Osteoblast (primary cell): ENCODE results near the gene PRM1. TPM values are rescaled to one million over a fixed set of nuclear protein-coding genes. Genes with fewer than 3 reads are reported as not detected.
"Not testable (repeated sequence)": the region's sequence is repeated elsewhere in the genome, so short reads cannot be mapped to it uniquely, and the experiment has no call there.

ENCODE experiments used
- DNase-seq: peaks from one replicate; pipeline ENCODE4 v3.0.0; 2011; ENCODE audit warnings: low spot score, mixed read lengths; ENCODE audit not compliant: insufficient read length; ENCODE audit errors: missing footprints
- H2AFZ ChIP-seq: 2 replicates; pipeline ENCODE4 v1.6.0; 2011; ENCODE audit warnings: mild to moderate bottlenecking, low read length
- H3K27ac ChIP-seq: 2 replicates; pipeline ENCODE4 v1.5.1; 2011; ENCODE audit warnings: mild to moderate bottlenecking, low read depth, low read length, moderate library complexity
- H3K27me3 ChIP-seq: 2 replicates; pipeline ENCODE4 v1.6.0; 2012; ENCODE audit warnings: mild to moderate bottlenecking, control low read depth, inconsistent platforms, low read length, moderate library complexity; ENCODE audit not compliant: insufficient read depth
- H3K36me3 ChIP-seq: 2 replicates; pipeline ENCODE4 v1.5.1; 2011; ENCODE audit warnings: mild to moderate bottlenecking, low read length, control low read depth, moderate library complexity; ENCODE audit not compliant: insufficient read depth
- H3K4me1 ChIP-seq: 2 replicates; pipeline ENCODE4 v1.5.1; 2011; ENCODE audit warnings: mild to moderate bottlenecking, low read length, control low read depth, moderate library complexity; ENCODE audit not compliant: insufficient read depth
- H3K4me2 ChIP-seq: 2 replicates; pipeline ENCODE4 v1.6.0; 2011; ENCODE audit warnings: mild to moderate bottlenecking, low read length; ENCODE audit not compliant: insufficient read depth
- H3K4me3 ChIP-seq: fragments of 200-600 bp; sonication (generic); 3 replicates; pipeline ENCODE4 v1.5.1; 2012; ENCODE audit warnings: mild to moderate bottlenecking, low read length, inconsistent platforms; ENCODE audit not compliant: insufficient read depth
- H3K79me2 ChIP-seq: 2 replicates; pipeline ENCODE4 v1.6.0; 2012; ENCODE audit warnings: mild to moderate bottlenecking, low read length, control low read depth, inconsistent platforms; ENCODE audit not compliant: insufficient read depth
- H3K9me3 ChIP-seq: 2 replicates; pipeline ENCODE4 v1.5.1; 2011; ENCODE audit warnings: low read depth, low read length, control low read depth
- H4K20me1 ChIP-seq: 2 replicates; pipeline ENCODE4 v1.6.0; 2012; ENCODE audit warnings: mild to moderate bottlenecking, low read length, control low read depth; ENCODE audit not compliant: insufficient read depth
- total RNA-seq: library from RNA; depleted of rRNA; stranded (reverse); fragments of >200 nt; gene quantifications from 2 replicates; pipeline ENCODE4 v1.2.3, GENCODE V29; 2012
- TF ChIP-seq, protein P1 (sequence below): IDR thresholded peaks from 2 replicates; pipeline ENCODE4 v1.5.1; 2011; ENCODE audit warnings: mild to moderate bottlenecking, low read depth, low read length, moderate library complexity; ENCODE audit errors: extremely low read depth

The PRM1 gene
- total RNA-seq, 1 donor = not detected

DNA sequence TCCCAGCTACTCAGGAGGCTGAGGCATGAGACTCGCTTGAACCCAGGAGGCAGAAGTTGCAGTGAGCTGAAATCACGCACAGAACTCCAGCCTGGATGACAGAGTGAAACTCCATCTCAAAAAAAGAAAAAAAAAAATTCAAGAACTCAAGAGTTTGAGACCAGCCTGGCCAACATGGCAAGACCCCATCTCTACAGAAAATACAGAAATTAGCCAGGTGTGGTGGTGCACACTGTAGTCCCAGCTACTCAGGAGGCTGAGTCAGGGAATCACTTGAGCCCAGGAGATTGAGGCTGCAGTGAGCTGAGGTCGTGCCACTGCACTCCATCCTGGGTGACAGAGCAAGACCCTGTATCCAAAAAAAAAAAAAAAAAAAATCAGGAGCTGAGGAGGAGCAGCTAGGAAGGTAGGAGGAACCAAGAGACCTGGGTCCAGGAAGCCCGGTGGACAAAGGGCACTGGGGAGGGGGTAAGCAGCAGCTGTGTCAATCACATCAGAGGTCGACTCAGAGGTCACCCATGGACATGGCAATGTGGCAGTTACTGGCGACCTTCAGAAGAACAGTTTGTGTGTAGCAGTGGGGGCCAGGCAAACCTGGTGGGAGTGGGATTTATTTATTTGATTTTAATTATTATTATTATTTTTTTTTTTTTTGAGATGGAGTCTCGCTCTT lies 11.1 kb upstream of the PRM1 start:
- Histone ChIP-seq H2AFZ (no peak overlapping the region), H3K4me1 (peaks cover 7% of the 10 kb centered on the region), H3K36me3 (no peaks in the 10 kb centered on the region), H3K27me3 (peaks cover 24% of the 10 kb centered on the region), H3K4me2 (no peak overlapping the region), H3K4me3 (no peak overlapping the region), H3K27ac (no peak overlapping the region), H4K20me1 (no peaks in the 10 kb centered on the region), H3K9me3 (no peaks in the 10 kb centered on the region), H3K79me2 (no peaks in the 10 kb centered on the region)
- DNase-seq = peak; percentile 54
- TF ChIP-seq, protein P1, sequence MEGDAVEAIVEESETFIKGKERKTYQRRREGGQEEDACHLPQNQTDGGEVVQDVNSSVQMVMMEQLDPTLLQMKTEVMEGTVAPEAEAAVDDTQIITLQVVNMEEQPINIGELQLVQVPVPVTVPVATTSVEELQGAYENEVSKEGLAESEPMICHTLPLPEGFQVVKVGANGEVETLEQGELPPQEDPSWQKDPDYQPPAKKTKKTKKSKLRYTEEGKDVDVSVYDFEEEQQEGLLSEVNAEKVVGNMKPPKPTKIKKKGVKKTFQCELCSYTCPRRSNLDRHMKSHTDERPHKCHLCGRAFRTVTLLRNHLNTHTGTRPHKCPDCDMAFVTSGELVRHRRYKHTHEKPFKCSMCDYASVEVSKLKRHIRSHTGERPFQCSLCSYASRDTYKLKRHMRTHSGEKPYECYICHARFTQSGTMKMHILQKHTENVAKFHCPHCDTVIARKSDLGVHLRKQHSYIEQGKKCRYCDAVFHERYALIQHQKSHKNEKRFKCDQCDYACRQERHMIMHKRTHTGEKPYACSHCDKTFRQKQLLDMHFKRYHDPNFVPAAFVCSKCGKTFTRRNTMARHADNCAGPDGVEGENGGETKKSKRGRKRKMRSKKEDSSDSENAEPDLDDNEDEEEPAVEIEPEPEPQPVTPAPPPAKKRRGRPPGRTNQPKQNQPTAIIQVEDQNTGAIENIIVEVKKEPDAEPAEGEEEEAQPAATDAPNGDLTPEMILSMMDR = no peak

DNA sequence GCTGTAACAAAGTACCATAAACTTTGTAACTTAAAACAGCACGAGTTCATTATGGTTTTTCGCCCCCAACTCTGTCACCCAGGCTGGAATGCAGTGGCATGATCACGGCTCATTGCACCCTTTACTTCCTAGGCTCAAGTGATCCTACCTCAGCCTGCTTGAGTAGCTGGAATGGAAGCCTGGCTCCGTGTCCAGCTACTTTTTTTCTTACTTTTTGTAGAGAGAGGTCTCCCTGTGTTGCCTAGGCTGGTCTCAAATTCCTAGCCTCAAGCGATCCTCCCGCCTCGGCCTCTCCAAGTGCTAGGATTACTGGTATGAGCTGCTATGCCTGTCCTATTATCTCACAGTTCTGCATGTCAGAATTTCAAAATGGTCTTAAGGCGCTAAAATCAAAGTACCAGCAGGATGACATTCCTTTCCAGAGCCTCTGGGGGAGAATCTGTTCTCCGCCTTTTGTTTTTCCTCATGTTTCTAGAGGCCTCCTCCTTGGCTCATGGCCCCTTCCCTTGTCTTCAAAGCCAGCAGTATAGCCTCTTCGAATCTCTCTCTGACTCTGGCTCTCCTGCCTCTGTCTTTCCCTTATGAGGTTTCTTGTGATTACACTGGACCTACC lies 10.1 kb upstream of the PRM1 start:
- H3K36me3 ChIP-seq = no peaks in the 10 kb centered on the region
- H3K4me3 ChIP-seq = no peak overlapping the region
- no peaks in the 10 kb centered on the region for H4K20me1 ChIP-seq
- no peaks in the 10 kb centered on the region for H3K79me2 ChIP-seq
- TF ChIP-seq, protein P1 = no peak
- H3K4me1 ChIP-seq = no peaks in the 10 kb centered on the region
- H3K27me3 ChIP-seq = peaks cover 24% of the 10 kb centered on the region
- no peaks in the 10 kb centered on the region for H3K9me3 ChIP-seq
- H3K4me2 ChIP-seq = no peak overlapping the region
- H2AFZ ChIP-seq = no peak overlapping the region
- no peak overlapping the region for H3K27ac ChIP-seq
- DNase-seq = peak; percentile 22

GRCh38 chr16:11290102-11290893 lies 9.2 kb upstream of the PRM1 start:
- H3K27me3 ChIP-seq = peaks cover 24% of the 10 kb centered on the region
- TF ChIP-seq, protein P1 = no peak
- no peak overlapping the region for H3K27ac ChIP-seq

GRCh38 chr16:11289696-11290095 lies 8.6 kb upstream of the PRM1 start:
- not testable (repeated sequence) for H3K9me3 ChIP-seq, H3K4me2 ChIP-seq, H4K20me1 ChIP-seq, H3K79me2 ChIP-seq, H2AFZ ChIP-seq, H3K4me3 ChIP-seq, H3K27ac ChIP-seq, H3K36me3 ChIP-seq, H3K4me1 ChIP-seq
- DNase-seq = peak; percentile 6
- peaks cover 27% of the 10 kb centered on the region for H3K27me3 ChIP-seq

More at GRCh38 chr16:11290102-11290893, 9.2 kb upstream of the PRM1 start:
- Histone ChIP-seq H3K4me1 (no peaks in the 10 kb centered on the region), H3K4me3 (no peak overlapping the region), H2AFZ (no peak overlapping the region), H3K4me2 (no peak overlapping the region), H4K20me1 (no peaks in the 10 kb centered on the region), H3K9me3 (no peaks in the 10 kb centered on the region), H3K36me3 (no peaks in the 10 kb centered on the region), H3K79me2 (no peaks in the 10 kb centered on the region)
- DNase-seq = no peak
